ENCODE measurements around the gene IFIT5.
A peak's percentile ranks its signal among the peaks of the same experiment; 100 is the strongest.

Gene IFIT5, protein sequence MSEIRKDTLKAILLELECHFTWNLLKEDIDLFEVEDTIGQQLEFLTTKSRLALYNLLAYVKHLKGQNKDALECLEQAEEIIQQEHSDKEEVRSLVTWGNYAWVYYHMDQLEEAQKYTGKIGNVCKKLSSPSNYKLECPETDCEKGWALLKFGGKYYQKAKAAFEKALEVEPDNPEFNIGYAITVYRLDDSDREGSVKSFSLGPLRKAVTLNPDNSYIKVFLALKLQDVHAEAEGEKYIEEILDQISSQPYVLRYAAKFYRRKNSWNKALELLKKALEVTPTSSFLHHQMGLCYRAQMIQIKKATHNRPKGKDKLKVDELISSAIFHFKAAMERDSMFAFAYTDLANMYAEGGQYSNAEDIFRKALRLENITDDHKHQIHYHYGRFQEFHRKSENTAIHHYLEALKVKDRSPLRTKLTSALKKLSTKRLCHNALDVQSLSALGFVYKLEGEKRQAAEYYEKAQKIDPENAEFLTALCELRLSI

GRCh38 chr10:89414146-89414878, at the start of gene IFIT5:
Gene IFIT5, plus strand, starts transcription at chr10:89414568. Its CDS starts 231 bp downstream, at chr10:89414799.
- Histone ChIP-seq H3K9ac (ENCODE audit: low read length in 2 of 2) (peak within 1 kb of the TSS; percentile 86 to 93), H3K27ac (ENCODE audit: low read length) (peak within 1 kb of the TSS; percentile 84), H3K4me1 (ENCODE audit: control insufficient read depth, insufficient read depth, low read length) (peaks cover 11% of the 10 kb centered on the region)

GRCh38 chr10:89367529-89367928, 46.8 kb upstream of the IFIT5 start:
- H3K9ac ChIP-seq (ENCODE audit: low read length in 2 of 2) = no peak overlapping the region
- H3K4me3 ChIP-seq (ENCODE audit: low read length in 2 of 2) = no peak overlapping the region
- H3K36me3 ChIP-seq (ENCODE audit: control insufficient read depth in 2 of 2, insufficient read depth in 2 of 2, low read length in 2 of 2) = no peaks in the 10 kb centered on the region
- H3K27me3 ChIP-seq (ENCODE audit: control insufficient read depth in 1 of 2, insufficient read depth in 2 of 2, low read length in 2 of 2) = no peaks in the 10 kb centered on the region
- H3K4me1 ChIP-seq (ENCODE audit: control insufficient read depth, insufficient read depth, low read length) = peaks cover 3% of the 10 kb centered on the region
- H3K27ac ChIP-seq (ENCODE audit: low read length) = no peak overlapping the region
- no peaks in the 10 kb centered on the region for H3K9me3 ChIP-seq (ENCODE audit: control insufficient read depth in 2 of 2, low read length in 2 of 2)

More at GRCh38 chr10:89414146-89414878, at the start of gene IFIT5:
- Histone ChIP-seq H3K9me3 (ENCODE audit: control insufficient read depth in 2 of 2, low read length in 2 of 2) (no peaks in the 10 kb centered on the region), H3K4me3 (ENCODE audit: low read length in 2 of 2) (peak within 1 kb of the TSS; percentile 79 to 93), H3K27me3 (ENCODE audit: control insufficient read depth in 1 of 2, insufficient read depth in 2 of 2, low read length in 2 of 2) (no peaks in the 10 kb centered on the region), H3K36me3 (ENCODE audit: control insufficient read depth in 2 of 2, insufficient read depth in 2 of 2, low read length in 2 of 2) (no peaks in the 10 kb centered on the region)

DNA sequence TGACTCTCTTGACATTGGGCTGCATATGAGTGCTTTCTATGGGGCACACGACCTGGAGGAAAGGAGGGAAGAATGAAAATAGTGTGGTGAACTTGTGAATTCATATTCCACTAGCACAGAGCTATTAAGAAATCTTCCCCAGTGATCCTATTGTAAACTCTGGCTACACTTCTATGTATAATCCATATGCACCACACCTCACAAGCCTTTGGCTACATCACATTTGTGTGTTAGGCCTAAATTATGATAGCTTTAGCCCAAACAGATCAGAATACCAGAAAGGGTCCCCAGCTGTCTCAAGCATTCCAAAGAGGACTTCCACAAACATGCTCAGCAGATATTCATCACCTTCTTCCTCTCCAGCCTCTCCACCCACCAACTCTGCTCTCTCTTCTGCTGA, 46.2 kb upstream of the IFIT5 start:
- Histone ChIP-seq H3K4me1 (ENCODE audit: control insufficient read depth, insufficient read depth, low read length) (peaks cover 3% of the 10 kb centered on the region), H3K27me3 (ENCODE audit: control insufficient read depth in 1 of 2, insufficient read depth in 2 of 2, low read length in 2 of 2) (no peaks in the 10 kb centered on the region), H3K9ac (ENCODE audit: low read length in 2 of 2) (no peak overlapping the region), H3K27ac (ENCODE audit: low read length) (no peak overlapping the region), H3K9me3 (ENCODE audit: control insufficient read depth in 2 of 2, low read length in 2 of 2) (no peaks in the 10 kb centered on the region), H3K4me3 (ENCODE audit: low read length in 2 of 2) (no peak overlapping the region), H3K36me3 (ENCODE audit: control insufficient read depth in 2 of 2, insufficient read depth in 2 of 2, low read length in 2 of 2) (no peaks in the 10 kb centered on the region)

- Histone ChIP-seq H3K27ac (ENCODE audit: low read length) (no peak overlapping the region), H3K36me3 (ENCODE audit: control insufficient read depth in 2 of 2, insufficient read depth in 2 of 2, low read length in 2 of 2) (no peaks in the 10 kb centered on the region), H3K4me1 (ENCODE audit: control insufficient read depth, insufficient read depth, low read length) (peaks cover 14% of the 10 kb centered on the region), H3K4me3 (ENCODE audit: low read length in 2 of 2) (no peak overlapping the region), H3K9me3 (ENCODE audit: control insufficient read depth in 2 of 2, low read length in 2 of 2) (no peaks in the 10 kb centered on the region), H3K9ac (ENCODE audit: low read length in 2 of 2) (no peak overlapping the region), H3K27me3 (ENCODE audit: control insufficient read depth in 1 of 2, insufficient read depth in 2 of 2, low read length in 2 of 2) (no peaks in the 10 kb centered on the region)
Measured at GRCh38 chr10:89369156-89370105, 44.9 kb upstream of the IFIT5 start.

DNA sequence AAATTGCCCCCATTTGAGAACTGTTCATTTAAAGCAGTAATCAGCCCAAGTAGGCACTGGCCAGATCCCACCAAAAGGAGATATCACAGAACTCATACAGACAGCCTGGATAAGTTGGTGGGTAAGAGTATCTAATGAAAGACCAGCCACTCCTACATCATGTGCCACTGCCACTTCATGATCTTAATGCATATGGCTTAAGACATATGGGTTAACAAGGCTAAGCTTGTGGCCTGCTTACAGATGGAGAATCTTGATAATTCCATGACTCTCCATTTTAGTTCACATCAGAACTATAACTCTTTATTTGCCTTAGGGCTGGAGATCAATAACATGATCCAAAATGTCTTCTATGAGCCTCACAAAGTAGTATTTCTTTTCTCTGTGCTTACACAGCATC, 43.3 kb upstream of the IFIT5 start:
- Histone ChIP-seq H3K4me3 (ENCODE audit: low read length in 2 of 2) (no peak overlapping the region), H3K9me3 (ENCODE audit: control insufficient read depth in 2 of 2, low read length in 2 of 2) (no peaks in the 10 kb centered on the region), H3K9ac (ENCODE audit: low read length in 2 of 2) (no peak overlapping the region), H3K27me3 (ENCODE audit: control insufficient read depth in 1 of 2, insufficient read depth in 2 of 2, low read length in 2 of 2) (no peaks in the 10 kb centered on the region), H3K27ac (ENCODE audit: low read length) (no peak overlapping the region), H3K4me1 (ENCODE audit: control insufficient read depth, insufficient read depth, low read length) (peaks cover 18% of the 10 kb centered on the region), H3K36me3 (ENCODE audit: control insufficient read depth in 2 of 2, insufficient read depth in 2 of 2, low read length in 2 of 2) (no peaks in the 10 kb centered on the region)

DNA sequence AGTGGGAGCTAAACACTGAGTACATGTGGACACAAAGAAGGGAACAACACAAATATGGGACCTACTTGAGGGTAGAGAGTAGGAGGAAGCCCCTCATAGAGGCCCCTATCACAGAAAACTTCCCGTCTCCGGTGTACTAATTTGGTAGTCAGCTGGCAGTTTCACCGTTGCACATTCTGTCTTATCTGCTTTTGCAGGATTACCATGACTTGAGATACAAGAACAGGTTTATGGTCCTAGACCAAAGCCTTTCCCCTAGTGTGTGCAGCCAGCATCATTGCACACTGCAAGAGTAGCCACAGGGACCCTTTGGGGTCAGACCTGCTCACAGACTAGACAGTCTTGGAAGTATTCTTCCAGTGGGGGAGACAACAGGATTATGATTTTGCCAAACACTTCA, 42.4 kb upstream of the IFIT5 start:
- Histone ChIP-seq H3K27me3 (ENCODE audit: control insufficient read depth in 1 of 2, insufficient read depth in 2 of 2, low read length in 2 of 2) (no peaks in the 10 kb centered on the region), H3K9me3 (ENCODE audit: control insufficient read depth in 2 of 2, low read length in 2 of 2) (no peaks in the 10 kb centered on the region), H3K9ac (ENCODE audit: low read length in 2 of 2) (no peak overlapping the region), H3K27ac (ENCODE audit: low read length) (no peak overlapping the region), H3K36me3 (ENCODE audit: control insufficient read depth in 2 of 2, insufficient read depth in 2 of 2, low read length in 2 of 2) (no peaks in the 10 kb centered on the region), H3K4me3 (ENCODE audit: low read length in 2 of 2) (no peak overlapping the region), H3K4me1 (ENCODE audit: control insufficient read depth, insufficient read depth, low read length) (peaks cover 18% of the 10 kb centered on the region)

GRCh38 chr10:89373916-89374711, 40.3 kb upstream of the IFIT5 start:
- Histone ChIP-seq H3K36me3 (ENCODE audit: control insufficient read depth in 2 of 2, insufficient read depth in 2 of 2, low read length in 2 of 2) (no peaks in the 10 kb centered on the region), H3K27me3 (ENCODE audit: control insufficient read depth in 1 of 2, insufficient read depth in 2 of 2, low read length in 2 of 2) (no peaks in the 10 kb centered on the region), H3K4me1 (ENCODE audit: control insufficient read depth, insufficient read depth, low read length) (peaks cover 16% of the 10 kb centered on the region), H3K9ac (ENCODE audit: low read length in 2 of 2) (no peak overlapping the region), H3K9me3 (ENCODE audit: control insufficient read depth in 2 of 2, low read length in 2 of 2) (no peaks in the 10 kb centered on the region), H3K27ac (ENCODE audit: low read length) (peak overlapping the region; percentile 46), H3K4me3 (ENCODE audit: low read length in 2 of 2) (peak overlapping the region in 1 of 2 donors; percentile 36)

GRCh38 chr10:89374713-89375141, 39.6 kb upstream of the IFIT5 start:
- no peaks in the 10 kb centered on the region for H3K9me3 ChIP-seq (ENCODE audit: control insufficient read depth in 2 of 2, low read length in 2 of 2)
- peak overlapping the region in 1 of 2 donors; percentile 30 for H3K4me3 ChIP-seq (ENCODE audit: low read length in 2 of 2)
- H3K4me1 ChIP-seq (ENCODE audit: control insufficient read depth, insufficient read depth, low read length) = peaks cover 16% of the 10 kb centered on the region
- no peaks in the 10 kb centered on the region for H3K36me3 ChIP-seq (ENCODE audit: control insufficient read depth in 2 of 2, insufficient read depth in 2 of 2, low read length in 2 of 2)
- H3K27ac ChIP-seq (ENCODE audit: low read length) = peak overlapping the region; percentile 46
- H3K27me3 ChIP-seq (ENCODE audit: control insufficient read depth in 1 of 2, insufficient read depth in 2 of 2, low read length in 2 of 2) = no peaks in the 10 kb centered on the region
- no peak overlapping the region for H3K9ac ChIP-seq (ENCODE audit: low read length in 2 of 2)

GRCh38 chr10:89377705-89378637, 36.4 kb upstream of the IFIT5 start, which contains the start of gene IFIT1B:
Gene IFIT1B, plus strand, starts transcription at chr10:89378056. Its CDS starts 80 bp downstream, at chr10:89378136.
- Histone ChIP-seq H3K4me1 (ENCODE audit: control insufficient read depth, insufficient read depth, low read length) (peaks cover 16% of the 10 kb centered on the region), H3K9me3 (ENCODE audit: control insufficient read depth in 2 of 2, low read length in 2 of 2) (no peaks in the 10 kb centered on the region), H3K36me3 (ENCODE audit: control insufficient read depth in 2 of 2, insufficient read depth in 2 of 2, low read length in 2 of 2) (no peaks in the 10 kb centered on the region), H3K27me3 (ENCODE audit: control insufficient read depth in 1 of 2, insufficient read depth in 2 of 2, low read length in 2 of 2) (no peaks in the 10 kb centered on the region), H3K4me3 (ENCODE audit: low read length in 2 of 2) (no peak within 1 kb of the TSS), H3K9ac (ENCODE audit: low read length in 2 of 2) (no peak within 1 kb of the TSS), H3K27ac (ENCODE audit: low read length) (no peak within 1 kb of the TSS)

Data from stomach smooth muscle (tissue), 2 donors.